ENCODE data around the gene PTPRD. TPM values are rescaled to one million over a fixed set of nuclear protein-coding genes. Genes with fewer than 3 reads are reported as not detected.

The PTPRD gene
- total RNA-seq, 4 donors from 2014 or later, result 0.72 to 8.0 (median 3.0) TPM

DNA sequence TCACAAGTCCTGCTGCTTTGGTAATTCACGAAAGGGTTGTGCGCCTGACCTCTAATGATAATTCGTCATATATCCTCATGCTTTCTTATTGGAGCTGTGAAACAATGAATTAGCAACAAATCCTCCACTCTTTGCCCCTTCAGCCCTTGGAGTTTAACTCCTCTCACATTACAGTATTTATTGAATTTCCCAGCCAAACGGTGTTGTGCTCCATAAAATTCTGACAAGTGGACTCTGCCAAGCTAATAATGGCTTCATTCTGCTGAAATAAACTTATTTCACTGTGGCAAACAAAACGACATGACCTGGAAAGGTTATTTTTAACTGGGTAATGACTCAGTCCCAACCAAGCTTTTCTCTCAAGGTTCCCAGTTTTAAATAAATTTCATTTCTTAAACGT is 1828.9 kb downstream of the PTPRD start:
- 58 to 62% methylated on average over 6 of the region's 6 CpGs for WGBS, 2 donors
- DNase-seq (ENCODE audit: low spot score in 2 of 2), result no peak
- TF ChIP-seq POLR2A (IDR thresholded peaks at IDR 0.05), result no peak
- no peak overlapping the region for H3K4me3 ChIP-seq (ENCODE audit: low read depth, poor library complexity, severe bottlenecking)
- intact Hi-C loops (cut with DNase I; ENCODE audit: low total_unique reads), result no loop called here

GRCh38 chr9:8782237-8782636 is 1830.6 kb downstream of the PTPRD start:
- intact Hi-C loops (cut with DNase I; ENCODE audit: low total_unique reads), result no loop called here
- 94 to 97% methylated on average over 5 of the region's 5 CpGs for WGBS, 2 donors
- no peak overlapping the region for H3K4me3 ChIP-seq (ENCODE audit: low read depth, poor library complexity, severe bottlenecking)
- DNase-seq (ENCODE audit: low spot score in 2 of 2), result no peak
- TF ChIP-seq POLR2A (IDR thresholded peaks at IDR 0.05), result no peak
- TF ChIP-seq CTCF (IDR thresholded peaks at IDR 0.05), result no peak

DNA sequence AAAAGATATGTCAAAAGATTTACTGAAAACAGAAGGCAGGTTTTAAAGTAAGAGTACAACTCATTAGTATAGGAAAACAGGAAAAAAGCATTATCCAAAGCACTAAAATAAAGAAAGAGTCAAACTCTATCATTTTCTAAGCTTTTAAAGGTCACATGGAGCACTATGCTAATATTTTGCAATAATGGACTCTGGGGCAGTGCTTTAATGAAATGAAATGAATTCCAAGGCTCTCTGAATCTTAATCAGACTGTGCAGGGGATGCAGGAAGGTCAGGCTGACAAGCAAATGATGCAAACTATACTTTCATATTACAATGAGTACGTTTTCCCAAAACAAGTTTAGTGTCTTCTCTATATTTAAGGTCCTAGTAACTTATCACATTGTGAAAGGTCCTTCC is 1831.3 kb downstream of the PTPRD start:
- TF ChIP-seq POLR2A (IDR thresholded peaks at IDR 0.05) (no peak), CTCF (IDR thresholded peaks at IDR 0.05) (no peak)
- DNase-seq (ENCODE audit: low spot score in 2 of 2), result no peak
- intact Hi-C loops (cut with DNase I; ENCODE audit: low total_unique reads), result no loop called here
- no peak overlapping the region for H3K4me3 ChIP-seq (ENCODE audit: low read depth, poor library complexity, severe bottlenecking)
- WGBS, 2 donors, result 63 to 67% methylated on average over 1 of the region's 1 CpG

GRCh38 chr9:8780386-8780785 is 1832.4 kb downstream of the PTPRD start:
- 82 to 91% methylated on average over 3 of the region's 3 CpGs for WGBS, 2 donors
- H3K4me3 ChIP-seq (ENCODE audit: low read depth, poor library complexity, severe bottlenecking), result no peak overlapping the region
- TF ChIP-seq CTCF (IDR thresholded peaks at IDR 0.05) (no peak), POLR2A (IDR thresholded peaks at IDR 0.05) (no peak)
- DNase-seq (ENCODE audit: low spot score in 2 of 2), result no peak
- intact Hi-C loops (cut with DNase I; ENCODE audit: low total_unique reads), result no loop called here

DNA sequence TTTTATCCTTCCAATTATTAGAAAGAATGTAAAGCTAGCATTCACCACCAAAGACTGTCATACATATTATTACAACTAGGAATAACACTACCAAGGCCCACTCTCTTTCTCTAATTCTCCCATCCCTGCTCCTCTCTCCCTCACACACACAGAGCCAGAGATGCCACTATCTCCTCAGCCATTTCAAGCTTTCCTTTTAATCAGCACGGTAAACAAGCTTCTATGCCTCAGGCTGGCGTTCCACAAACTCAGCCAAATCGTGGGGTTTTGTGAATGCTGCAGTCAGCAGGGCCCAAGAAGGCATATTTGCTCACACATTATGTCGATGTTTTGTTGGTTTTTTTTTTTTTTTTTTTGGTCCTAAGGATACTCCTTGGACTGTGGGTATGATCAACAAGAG is 1833.3 kb downstream of the PTPRD start:
- 55 to 59% methylated on average over 4 of the region's 4 CpGs for WGBS, 2 donors
- H3K4me3 ChIP-seq (ENCODE audit: low read depth, poor library complexity, severe bottlenecking), result no peak overlapping the region
- intact Hi-C loops (cut with DNase I; ENCODE audit: low total_unique reads), result no loop called here
- TF ChIP-seq CTCF (IDR thresholded peaks at IDR 0.05), result no peak
- no peak for TF ChIP-seq POLR2A (IDR thresholded peaks at IDR 0.05)
- DNase-seq (ENCODE audit: low spot score in 2 of 2), result no peak

DNA sequence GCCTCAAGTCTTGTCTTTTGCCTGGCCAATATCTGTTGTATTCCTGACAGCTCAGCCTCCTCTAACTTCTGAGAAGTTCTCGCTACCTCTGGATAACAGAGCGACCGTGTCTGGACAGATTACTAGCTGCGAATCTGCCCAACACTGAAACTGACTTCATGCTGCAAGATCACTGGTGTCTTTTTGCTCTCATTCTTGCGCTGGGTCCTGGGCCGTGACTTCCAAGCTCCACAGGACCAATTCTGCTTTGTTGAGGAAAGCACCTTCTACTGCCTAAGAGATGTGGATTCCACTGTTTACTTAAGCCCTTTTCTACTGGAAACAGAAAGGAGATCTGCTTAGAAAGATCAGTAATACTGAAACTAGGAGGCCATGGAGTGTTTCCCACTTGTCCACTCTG is 1834.4 kb downstream of the PTPRD start:
- no peak for DNase-seq (ENCODE audit: low spot score in 2 of 2)
- intact Hi-C loops (cut with DNase I; ENCODE audit: low total_unique reads), result no loop called here
- no peak overlapping the region for H3K4me3 ChIP-seq (ENCODE audit: low read depth, poor library complexity, severe bottlenecking)
- TF ChIP-seq CTCF (IDR thresholded peaks at IDR 0.05), result no peak
- TF ChIP-seq POLR2A (IDR thresholded peaks at IDR 0.05), result no peak
- WGBS, 2 donors, result 90 to 95% methylated on average over 6 of the region's 6 CpGs
